ENCODE data around the gene GPAT3.

The GPAT3 gene

GRCh38 chr4:83651846-83652245, 115.9 kb downstream of the GPAT3 start:
- DNase-seq: no peak
